ENCODE measurements around the gene VSIG10L2. TPM values are rescaled to one million over a fixed set of nuclear protein-coding genes. Genes with fewer than 3 reads are reported as not detected.
"Not testable (repeated sequence)": the region's sequence is repeated elsewhere in the genome, so short reads cannot be mapped to it uniquely, and the experiment has no call there.

The VSIG10L2 gene
- total RNA-seq, 6 donors from 2014 or later: 0.13 TPM; not detected in 5

GRCh38 chr11:125903711-125904659 lies 41.9 kb upstream of the VSIG10L2 start, which contains the start of gene DDX25:
Gene DDX25, plus strand, starts transcription at chr11:125904508. Its CDS starts 10 bp downstream, at chr11:125904518.
- WGBS, 2 donors: 4 to 13% methylated on average over 20 to 34 of the region's 81 CpGs
- DNase-seq (peak in 1 of 2 donors; percentile 83), ATAC-seq (ENCODE audit: low FRiP score in 2 of 2) (no peak)
- H3K27me3 ChIP-seq: peaks cover 0 to 16% (median 7%) of the 10 kb centered on the region in 4 donors
- TF ChIP-seq EP300 (IDR thresholded peaks at IDR 0.05): no peak
- TF ChIP-seq POLR2AphosphoS5 (IDR thresholded peaks at IDR 0.05): no peak
- no peak for TF ChIP-seq POLR2A (IDR thresholded peaks at IDR 0.05)
- TF ChIP-seq, protein P1, sequence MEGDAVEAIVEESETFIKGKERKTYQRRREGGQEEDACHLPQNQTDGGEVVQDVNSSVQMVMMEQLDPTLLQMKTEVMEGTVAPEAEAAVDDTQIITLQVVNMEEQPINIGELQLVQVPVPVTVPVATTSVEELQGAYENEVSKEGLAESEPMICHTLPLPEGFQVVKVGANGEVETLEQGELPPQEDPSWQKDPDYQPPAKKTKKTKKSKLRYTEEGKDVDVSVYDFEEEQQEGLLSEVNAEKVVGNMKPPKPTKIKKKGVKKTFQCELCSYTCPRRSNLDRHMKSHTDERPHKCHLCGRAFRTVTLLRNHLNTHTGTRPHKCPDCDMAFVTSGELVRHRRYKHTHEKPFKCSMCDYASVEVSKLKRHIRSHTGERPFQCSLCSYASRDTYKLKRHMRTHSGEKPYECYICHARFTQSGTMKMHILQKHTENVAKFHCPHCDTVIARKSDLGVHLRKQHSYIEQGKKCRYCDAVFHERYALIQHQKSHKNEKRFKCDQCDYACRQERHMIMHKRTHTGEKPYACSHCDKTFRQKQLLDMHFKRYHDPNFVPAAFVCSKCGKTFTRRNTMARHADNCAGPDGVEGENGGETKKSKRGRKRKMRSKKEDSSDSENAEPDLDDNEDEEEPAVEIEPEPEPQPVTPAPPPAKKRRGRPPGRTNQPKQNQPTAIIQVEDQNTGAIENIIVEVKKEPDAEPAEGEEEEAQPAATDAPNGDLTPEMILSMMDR (IDR thresholded peaks at IDR 0.05): no peak
- peaks cover 0 to 15% (median 7%) of the 10 kb centered on the region in 4 donors for H3K36me3 ChIP-seq
- H3K4me1 ChIP-seq: peaks cover 22 to 24% (median 24%) of the 10 kb centered on the region in 4 donors
- peak within 1 kb of the TSS; percentile 18 to 71 (median 60) for H3K4me3 ChIP-seq
- H3K9me3 ChIP-seq: no peaks in the 10 kb centered on the region
- H3K27ac ChIP-seq: no peak within 1 kb of the TSS

GRCh38 chr11:125904678-125905077 lies 41.2 kb upstream of the VSIG10L2 start:
- 47 to 53% methylated on average over 11 of the region's 11 CpGs for WGBS, 2 donors
- no peak for ATAC-seq (ENCODE audit: low FRiP score in 2 of 2)
- peaks cover 0 to 16% (median 7%) of the 10 kb centered on the region in 4 donors for H3K27me3 ChIP-seq

DNA sequence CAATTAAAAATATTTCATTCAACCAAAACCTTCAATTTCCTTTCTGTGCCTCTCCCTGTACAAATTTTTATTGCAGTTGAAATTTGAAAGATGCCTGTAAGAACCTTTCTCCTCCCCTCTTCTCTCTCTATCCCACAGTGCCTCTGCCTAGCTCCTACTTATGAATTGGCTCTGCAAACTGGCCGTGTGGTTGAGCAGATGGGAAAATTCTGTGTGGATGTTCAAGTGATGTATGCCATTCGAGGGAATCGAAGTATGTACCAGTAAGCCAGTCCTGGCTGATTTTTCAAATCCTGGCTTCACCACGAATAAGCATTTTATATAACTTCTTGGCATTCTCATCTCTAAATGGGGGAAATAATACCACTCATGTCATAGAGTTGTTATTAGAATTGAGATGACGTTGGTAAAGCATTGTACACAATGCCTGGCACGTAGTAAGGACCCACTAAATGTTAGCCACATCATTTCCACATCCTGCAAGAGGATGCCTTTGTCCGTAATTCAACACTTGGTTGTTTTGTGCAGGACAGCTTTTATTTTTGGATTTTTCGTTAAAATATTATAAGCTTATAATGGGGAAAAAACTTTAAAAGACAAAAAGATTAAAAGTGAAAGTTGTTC lies 35.5 kb upstream of the VSIG10L2 start:
- Histone ChIP-seq H3K36me3 (no peaks in the 10 kb centered on the region), H3K27me3 (peaks cover 0 to 2% (median 0%) of the 10 kb centered on the region in 4 donors), H3K27ac (no peak overlapping the region), H3K9me3 (no peaks in the 10 kb centered on the region), H3K4me1 (no peaks in the 10 kb centered on the region), H3K4me3 (no peak overlapping the region)
- ATAC-seq (ENCODE audit: low FRiP score in 2 of 2) (no peak), DNase-seq (no peak)
- no peak for TF ChIP-seq EP300 (IDR thresholded peaks at IDR 0.05)
- TF ChIP-seq POLR2AphosphoS5 (IDR thresholded peaks at IDR 0.05): no peak
- no peak for TF ChIP-seq POLR2A (IDR thresholded peaks at IDR 0.05)
- TF ChIP-seq, protein P1 (IDR thresholded peaks at IDR 0.05): no peak
- 73 to 78% methylated on average over 8 of the region's 8 CpGs for WGBS, 2 donors

More at GRCh38 chr11:125904678-125905077, 41.2 kb upstream of the VSIG10L2 start:
- H3K36me3 ChIP-seq: peaks cover 0 to 8% (median 4%) of the 10 kb centered on the region in 4 donors
- H3K4me3 ChIP-seq: peak overlapping the region in 3 of 4 donors; percentile 58 to 71 (median 63)
- H3K27ac ChIP-seq: no peak overlapping the region
- H3K9me3 ChIP-seq: no peaks in the 10 kb centered on the region
- no peak for DNase-seq
- H3K4me1 ChIP-seq: peaks cover 22 to 24% (median 24%) of the 10 kb centered on the region in 4 donors
- TF ChIP-seq POLR2A (IDR thresholded peaks at IDR 0.05): no peak
- no peak for TF ChIP-seq POLR2AphosphoS5 (IDR thresholded peaks at IDR 0.05)
- TF ChIP-seq EP300 (IDR thresholded peaks at IDR 0.05): no peak
- TF ChIP-seq, protein P1 (IDR thresholded peaks at IDR 0.05): no peak

- not testable (repeated sequence) for H3K27me3 ChIP-seq
Observed at GRCh38 chr11:125914601-125915000, 31.2 kb upstream of the VSIG10L2 start.

More at GRCh38 chr11:125914601-125915000, 31.2 kb upstream of the VSIG10L2 start:
- not testable (repeated sequence) for H3K4me3 ChIP-seq; H3K4me1 ChIP-seq; H3K27ac ChIP-seq; H3K36me3 ChIP-seq; H3K9me3 ChIP-seq; ATAC-seq (ENCODE audit: low FRiP score in 2 of 2); DNase-seq
- 76 to 78% methylated on average over 3 of the region's 3 CpGs for WGBS, 2 donors

Data from upper lobe of left lung (tissue), 6 donors.